AG09309 (cell line): ENCODE results near the gene KDR.

Experiments used
- DNase-seq: peaks from one replicate; pipeline ENCODE4 v3.0.0-alpha.2; 2010; ENCODE audit warnings: low read depth
- H3K4me3 ChIP-seq: 2 replicates; pipeline ENCODE4 v1.5.1; 2011; ENCODE audit warnings: mild to moderate bottlenecking, low read depth, low read length, moderate library complexity; ENCODE audit not compliant: control insufficient read depth
- CTCF ChIP-seq: IDR thresholded peaks from 2 replicates; pipeline ENCODE4 v1.5.1; 2011; ENCODE audit warnings: mild to moderate bottlenecking, low read depth, low read length, inconsistent platforms; ENCODE audit not compliant: insufficient read depth, control insufficient read depth; ENCODE audit errors: missing control alignments

KDR gene

GRCh38 chr4:55161739-55162138 is 36.3 kb upstream of the KDR start:
- TF ChIP-seq CTCF = no peak
- DNase-seq = no peak
- H3K4me3 ChIP-seq = no peak overlapping the region

GRCh38 chr4:55159851-55160250 is 34.5 kb upstream of the KDR start:
- TF ChIP-seq CTCF = no peak
- DNase-seq = no peak
- H3K4me3 ChIP-seq = no peak overlapping the region

DNA sequence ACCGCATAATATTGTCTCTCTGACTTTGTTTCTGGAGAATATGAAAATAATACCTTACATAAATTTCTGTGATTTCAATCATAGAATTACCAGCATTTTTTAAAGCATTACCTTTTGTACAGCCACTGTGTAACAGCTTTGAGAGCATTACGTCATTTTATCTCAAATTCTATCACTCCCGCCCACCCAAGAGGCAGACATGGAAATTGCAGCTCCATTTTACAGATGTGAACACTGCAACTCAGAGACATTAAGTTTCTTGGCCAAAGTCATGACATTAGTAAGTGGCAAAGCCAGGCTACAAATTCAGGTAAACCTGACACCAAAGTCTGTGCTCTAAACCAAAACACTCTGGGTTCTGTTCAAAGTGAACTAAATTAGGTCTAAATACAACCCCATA is 33.6 kb upstream of the KDR start:
- no peak overlapping the region for H3K4me3 ChIP-seq
- DNase-seq = no peak
- no peak for TF ChIP-seq CTCF

DNA sequence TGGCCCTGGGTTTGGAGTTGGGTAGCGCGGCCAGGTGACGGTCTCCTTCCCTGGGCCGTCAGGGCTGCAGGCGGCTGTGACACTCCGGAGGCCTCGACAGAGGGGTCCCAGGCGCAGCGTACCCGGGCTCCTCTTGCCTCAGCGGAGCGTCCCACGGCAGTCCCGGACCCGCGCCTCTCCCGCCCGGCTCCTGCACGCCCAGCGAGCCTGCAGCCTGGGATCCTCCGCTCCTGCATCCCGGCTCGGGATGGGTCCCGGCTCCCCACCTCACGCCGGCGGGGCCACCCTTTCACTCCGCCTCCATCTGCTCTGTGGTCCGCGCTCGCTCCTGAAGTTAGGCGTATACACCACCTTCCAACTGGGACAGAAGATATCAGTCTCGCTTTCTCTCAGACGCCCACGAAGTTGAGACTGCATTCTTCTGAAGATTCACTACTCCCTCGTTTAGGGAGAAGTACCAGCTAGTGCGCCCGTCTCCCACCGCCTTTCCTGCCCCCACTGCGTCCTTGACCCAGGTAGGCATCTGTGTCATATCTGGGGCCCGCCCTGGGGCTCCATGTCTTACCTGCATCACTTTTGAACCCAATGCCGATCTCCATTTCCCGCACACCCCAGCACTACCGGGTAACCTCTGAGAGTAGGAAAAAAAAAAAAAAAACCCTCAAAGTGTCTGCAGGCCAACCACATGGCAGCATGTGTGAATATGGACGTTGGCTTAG is 32.3 kb upstream of the KDR start:
- no peak overlapping the region; the same call in 1 of the 2 replicates for H3K4me3 ChIP-seq
- TF ChIP-seq CTCF = no peak
- DNase-seq = no peak

- no peak for DNase-seq
- no peak overlapping the region for H3K4me3 ChIP-seq
- TF ChIP-seq CTCF = no peak
These were observed 29.5 kb upstream of the KDR start for GRCh38 chr4:55154933-55155332.

- DNase-seq = no peak
- no peak for TF ChIP-seq CTCF
- H3K4me3 ChIP-seq = no peak overlapping the region
These were observed 29.0 kb upstream of the KDR start for GRCh38 chr4:55154290-55154880.
